HFF-Myc (cell line): ENCODE measurements around the gene MALRD1.

Source experiments
- DNase-seq: peaks from one replicate; pipeline ENCODE4 v3.0.0-alpha.2; 2011; ENCODE audit warnings: low read depth; ENCODE audit errors: extremely low read depth
- H3K4me3 ChIP-seq: replicated peaks from 2 replicates; pipeline ENCODE4 v1.5.1; 2011; ENCODE audit warnings: low read depth, mild to moderate bottlenecking, control low read depth, low read length
- TF ChIP-seq, protein P1 (sequence below): IDR thresholded peaks from 2 replicates; pipeline ENCODE4 v1.5.1; 2012; ENCODE audit warnings: mild to moderate bottlenecking, low read depth, low read length, control low read depth; ENCODE audit errors: missing control alignments

The MALRD1 gene

DNA sequence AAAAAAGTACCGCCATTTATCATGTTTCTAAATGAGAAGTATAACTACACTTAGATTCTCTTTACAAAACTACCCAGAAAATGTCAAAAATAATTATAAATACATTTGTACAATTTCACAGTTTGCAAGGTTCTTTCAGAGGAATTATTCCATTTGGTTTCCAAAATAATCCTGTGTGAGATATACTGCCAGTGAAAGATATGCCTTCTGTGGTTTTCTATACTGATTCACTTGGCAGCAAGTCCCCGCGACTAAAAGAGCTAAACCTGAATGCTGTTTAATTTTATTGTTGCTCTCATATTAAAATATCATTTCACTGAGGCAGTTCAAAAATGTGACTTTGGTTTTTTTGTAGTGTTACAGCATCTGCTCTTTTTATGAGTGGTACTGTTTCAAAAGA lies 402.8 kb downstream of the MALRD1 start:
- TF ChIP-seq, protein P1, sequence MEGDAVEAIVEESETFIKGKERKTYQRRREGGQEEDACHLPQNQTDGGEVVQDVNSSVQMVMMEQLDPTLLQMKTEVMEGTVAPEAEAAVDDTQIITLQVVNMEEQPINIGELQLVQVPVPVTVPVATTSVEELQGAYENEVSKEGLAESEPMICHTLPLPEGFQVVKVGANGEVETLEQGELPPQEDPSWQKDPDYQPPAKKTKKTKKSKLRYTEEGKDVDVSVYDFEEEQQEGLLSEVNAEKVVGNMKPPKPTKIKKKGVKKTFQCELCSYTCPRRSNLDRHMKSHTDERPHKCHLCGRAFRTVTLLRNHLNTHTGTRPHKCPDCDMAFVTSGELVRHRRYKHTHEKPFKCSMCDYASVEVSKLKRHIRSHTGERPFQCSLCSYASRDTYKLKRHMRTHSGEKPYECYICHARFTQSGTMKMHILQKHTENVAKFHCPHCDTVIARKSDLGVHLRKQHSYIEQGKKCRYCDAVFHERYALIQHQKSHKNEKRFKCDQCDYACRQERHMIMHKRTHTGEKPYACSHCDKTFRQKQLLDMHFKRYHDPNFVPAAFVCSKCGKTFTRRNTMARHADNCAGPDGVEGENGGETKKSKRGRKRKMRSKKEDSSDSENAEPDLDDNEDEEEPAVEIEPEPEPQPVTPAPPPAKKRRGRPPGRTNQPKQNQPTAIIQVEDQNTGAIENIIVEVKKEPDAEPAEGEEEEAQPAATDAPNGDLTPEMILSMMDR, result no peak
- no peak overlapping the region for H3K4me3 ChIP-seq
- DNase-seq, result no peak

DNA sequence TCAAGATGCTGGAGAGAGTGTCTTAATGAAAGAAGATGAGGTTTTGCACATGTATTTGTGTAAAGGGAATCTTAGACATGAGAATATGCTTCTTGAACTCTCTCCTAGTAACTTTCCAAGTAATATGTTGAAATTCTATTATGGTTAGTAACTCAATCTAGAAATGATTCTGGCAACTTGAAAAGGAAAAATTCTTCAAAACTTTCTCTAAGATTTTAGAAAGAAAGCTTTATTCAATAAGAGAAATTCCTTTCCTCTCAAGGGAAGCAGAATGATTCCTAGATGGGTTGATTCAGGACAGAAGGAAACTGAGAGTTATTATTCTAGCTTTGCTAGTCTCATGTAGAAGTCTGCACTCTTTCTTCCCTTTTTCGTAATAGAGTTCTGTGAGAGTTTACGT lies 403.3 kb downstream of the MALRD1 start:
- TF ChIP-seq, protein P1, result no peak
- no peak for DNase-seq
- no peak overlapping the region for H3K4me3 ChIP-seq

GRCh38 chr10:19453967-19454366 lies 405.4 kb downstream of the MALRD1 start:
- H3K4me3 ChIP-seq, result no peak overlapping the region
- DNase-seq, result no peak
- TF ChIP-seq, protein P1, result no peak

DNA sequence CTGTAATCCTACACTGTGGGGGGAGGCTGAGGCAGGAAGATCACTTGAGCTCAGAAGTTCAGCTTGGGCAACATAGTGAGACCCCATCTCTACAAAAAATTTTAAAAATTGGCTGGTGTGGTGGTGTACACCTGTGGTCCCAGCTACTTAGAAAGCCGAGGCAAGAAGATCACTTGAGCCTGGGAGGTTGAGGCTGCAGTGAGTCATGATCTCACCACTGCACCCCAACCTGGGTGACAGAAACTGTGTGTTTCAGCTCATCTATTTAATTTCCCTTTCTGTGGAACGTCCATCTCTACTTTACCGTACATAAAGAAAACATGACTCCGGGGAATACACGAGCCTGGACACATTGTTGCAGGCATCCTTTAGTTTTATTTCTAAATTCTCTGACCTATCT lies 413.0 kb downstream of the MALRD1 start:
- DNase-seq, result no peak
- TF ChIP-seq, protein P1, result no peak
- no peak overlapping the region for H3K4me3 ChIP-seq

DNA sequence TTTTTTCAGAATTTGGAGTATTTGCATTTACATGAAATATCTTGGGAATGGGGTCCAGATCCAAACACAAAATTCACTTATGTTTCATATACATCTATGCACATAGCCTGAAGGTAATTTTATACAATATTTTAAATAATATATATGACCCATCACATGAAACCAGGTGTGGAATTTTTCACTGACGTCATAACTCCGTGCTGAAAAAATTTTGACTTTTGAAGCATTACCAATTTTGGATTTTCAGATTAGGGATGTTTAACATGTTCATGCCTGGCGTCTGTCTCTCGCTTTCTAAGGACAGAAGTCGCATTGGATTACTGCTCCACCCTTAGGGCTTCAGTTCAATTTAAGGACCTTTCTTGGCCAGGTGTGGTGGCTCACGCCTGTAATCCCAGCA lies 418.1 kb downstream of the MALRD1 start:
- DNase-seq, result no peak
- TF ChIP-seq, protein P1, result no peak
- no peak overlapping the region for H3K4me3 ChIP-seq

DNA sequence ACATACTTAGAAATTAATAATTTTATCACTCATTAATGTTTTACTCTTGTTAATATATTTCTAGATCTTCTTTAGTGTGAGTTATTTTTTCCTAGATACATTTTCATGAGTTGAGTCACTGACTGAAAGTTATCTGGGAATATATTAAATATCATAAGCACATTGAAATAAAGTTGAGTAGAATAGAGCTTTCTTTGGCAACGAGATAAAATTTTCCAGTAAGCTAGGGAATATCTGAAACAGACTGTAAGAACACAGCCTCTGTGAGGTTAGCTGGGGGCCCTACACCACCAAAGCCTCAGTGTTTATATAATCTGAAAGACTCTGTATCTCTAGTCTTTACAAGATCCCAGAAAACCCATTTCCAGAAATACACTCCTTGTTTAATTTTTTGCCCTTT lies 419.8 kb downstream of the MALRD1 start:
- DNase-seq, result no peak
- TF ChIP-seq, protein P1, result no peak

DNA sequence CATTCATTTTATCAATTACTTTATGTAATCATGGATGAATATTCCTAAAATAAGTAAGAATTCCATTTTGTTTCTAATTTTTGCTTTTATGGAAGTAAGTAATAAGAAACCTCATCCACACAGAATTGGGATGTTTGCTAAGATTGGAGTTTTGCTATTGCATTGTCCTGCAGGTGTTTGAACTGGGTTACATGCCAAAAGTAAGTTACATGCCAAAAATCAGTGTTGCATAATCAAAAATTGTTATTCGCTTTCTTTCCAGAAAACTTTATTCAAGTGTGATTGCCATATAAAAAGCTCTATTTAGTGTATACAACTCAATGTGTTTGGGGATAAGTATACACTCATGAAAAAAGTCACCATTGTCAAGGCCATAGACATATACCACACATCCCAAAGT lies 420.9 kb downstream of the MALRD1 start:
- TF ChIP-seq, protein P1, result no peak
- no peak for DNase-seq
- no peak overlapping the region for H3K4me3 ChIP-seq

More for the DNA sequence above, 419.8 kb downstream of the MALRD1 start:
- H3K4me3 ChIP-seq, result no peak overlapping the region
